Measurements from ENCODE around the gene GPR173. TPM values are rescaled to one million over a fixed set of nuclear protein-coding genes. Genes with fewer than 3 reads are reported as not detected.

The GPR173 gene
- total and polyA plus RNA-seq, 2 experiments from 2014 or later = 0.92 to 7.7 TPM

GRCh38 chrX:53075011-53075410 is 26.4 kb downstream of the GPR173 start (continued):
- TF ChIP-seq ETS1 (IDR thresholded peaks at IDR 0.05) = no peak
- TF ChIP-seq STAT1 (IDR thresholded peaks at IDR 0.05; ENCODE audit: unreplicated experiment) = no peak
- no peak for TF ChIP-seq ZNF331 (CRISPR knock-in tag; IDR thresholded peaks at IDR 0.05; ENCODE audit: low read depth)
- TF ChIP-seq CTCF (conservative IDR thresholded peaks at IDR 0.05; ENCODE audit: low read depth in 2 of 2) = no peak
- no peak for TF ChIP-seq POLR2AphosphoS5 (IDR thresholded peaks at IDR 0.05; ENCODE audit: low read depth)

- Histone ChIP-seq H3K4me3 (no peak overlapping the region), H4K20me1 (replicated peaks; ENCODE audit: insufficient read depth) (no peaks in the 10 kb centered on the region), H3K36me3 (ENCODE audit: insufficient read depth) (no peaks in the 10 kb centered on the region), H3K79me2 (replicated peaks; ENCODE audit: insufficient read depth) (no peaks in the 10 kb centered on the region), H3F3A (replicated peaks; ENCODE audit: low read depth) (no peaks in the 10 kb centered on the region; the same call in 1 of the 2 replicates), H3K27me3 (ENCODE audit: insufficient read depth) (peaks cover 8% of the 10 kb centered on the region; the same call in 1 of the 2 replicates), H3K27ac (ENCODE audit: low read depth) (no peak overlapping the region), H3K9me2 (ENCODE audit: insufficient read depth) (no peaks in the 10 kb centered on the region), H3K4me1 (ENCODE audit: insufficient read depth) (peaks cover 14% of the 10 kb centered on the region), H2AFZ (no peak overlapping the region), H3K4me2 (no peak overlapping the region)
- Mint-ChIP-seq H3K27me3 (ENCODE audit: insufficient read depth, low read depth, poor library complexity) (peaks cover 14% of the 10 kb centered on the region), H3K4me3 (no peak overlapping the region), H3K9me3 (no peaks in the 10 kb centered on the region), H3K36me3 (ENCODE audit: low read depth) (no peaks in the 10 kb centered on the region), H3K4me1 (peaks cover 25% of the 10 kb centered on the region), H3K27ac (no peak overlapping the region)
- ATAC-seq (no peak), DNase-seq (ENCODE audit: low spot score) (no peak)
- no peak for TF ChIP-seq REST (IDR thresholded peaks at IDR 0.05; ENCODE audit: unreplicated experiment)
- no peak for TF ChIP-seq POLR2AphosphoS5 (IDR thresholded peaks at IDR 0.05; ENCODE audit: low read depth)
- TF ChIP-seq CREB1 (CRISPR knock-in tag; IDR thresholded peaks at IDR 0.05; ENCODE audit: low read depth) = no peak
- TF ChIP-seq NANOG (IDR thresholded peaks at IDR 0.05; ENCODE audit: borderline replicate concordance) = no peak
- TF ChIP-seq EZH2phosphoT487 (IDR thresholded peaks at IDR 0.05; ENCODE audit: unreplicated experiment) = no peak
- TF ChIP-seq ZNF462 (CRISPR knock-in tag; IDR thresholded peaks at IDR 0.05) = no peak
- TF ChIP-seq JUNB (IDR thresholded peaks at IDR 0.05; ENCODE audit: unreplicated experiment) = no peak
- TF ChIP-seq STAT1 (IDR thresholded peaks at IDR 0.05; ENCODE audit: unreplicated experiment) = no peak
- no peak for TF ChIP-seq ETS1 (IDR thresholded peaks at IDR 0.05)
- no peak for TF ChIP-seq ZNF114 (CRISPR knock-in tag; IDR thresholded peaks at IDR 0.05)
Observed at GRCh38 chrX:53076671-53077070, 28.1 kb downstream of the GPR173 start.
